H4 (cell line): ENCODE measurements around the gene ADAP2. TPM values are rescaled to one million over a fixed set of nuclear protein-coding genes. Genes with fewer than 3 reads are reported as not detected.
"Not testable (repeated sequence)": the region's sequence is repeated elsewhere in the genome, so short reads cannot be mapped to it uniquely, and the experiment has no call there.

ENCODE experiments used
- DNase-seq: peaks from one replicate; pipeline ENCODE4 v3.0.0-alpha.2; 2015; ENCODE audit warnings: low spot score
- total RNA-seq: library from RNA; depleted of rRNA; stranded (reverse); fragments of >200 nt; shearing (Covaris generic); gene quantifications from 2 replicates; pipeline ENCODE4 v1.2.3, GENCODE V29; 2014

The ADAP2 gene
- total RNA-seq, 1 experiment from 2014 or later, result 0.21 TPM

DNA sequence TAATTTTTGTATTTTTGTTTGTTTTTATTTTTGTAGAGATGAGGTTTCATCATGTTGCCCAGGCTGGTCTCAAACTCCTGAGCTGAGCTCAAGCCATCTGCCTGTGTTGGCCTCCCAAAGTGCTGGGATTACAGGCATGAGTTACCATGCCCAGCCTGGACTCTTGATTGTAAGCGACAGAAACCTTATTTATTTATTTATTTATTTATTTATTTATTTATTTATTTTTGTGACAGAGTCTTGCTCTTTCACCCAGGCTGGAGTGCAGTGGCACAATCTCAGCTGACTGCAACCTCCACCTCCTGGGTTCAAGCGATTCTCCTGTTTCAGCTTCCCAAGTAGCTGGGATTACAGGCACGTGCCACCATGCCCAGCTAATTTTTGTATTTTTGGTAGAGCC, 8.1 kb downstream of the ADAP2 start:
- DNase-seq, result not testable (repeated sequence)

DNA sequence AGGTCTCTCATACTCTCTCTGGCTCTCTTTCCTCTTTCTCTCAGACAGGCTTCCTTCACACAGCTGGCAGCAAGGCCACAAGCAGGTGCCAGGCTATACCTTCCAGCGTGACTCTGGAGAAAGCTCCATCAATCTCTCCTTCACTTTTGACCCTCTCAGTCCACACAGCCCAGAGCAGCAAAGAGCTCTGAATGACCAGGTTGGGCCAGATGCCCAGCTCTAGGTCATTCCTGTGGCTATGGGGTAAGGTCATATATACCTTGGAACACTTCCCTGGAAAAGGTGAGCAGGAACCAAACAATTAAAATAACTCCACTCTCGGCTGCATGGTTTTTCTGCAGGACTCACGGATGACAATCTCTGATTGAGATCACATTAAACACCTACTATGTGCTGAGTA, 8.8 kb downstream of the ADAP2 start:
- DNase-seq, result no peak

DNA sequence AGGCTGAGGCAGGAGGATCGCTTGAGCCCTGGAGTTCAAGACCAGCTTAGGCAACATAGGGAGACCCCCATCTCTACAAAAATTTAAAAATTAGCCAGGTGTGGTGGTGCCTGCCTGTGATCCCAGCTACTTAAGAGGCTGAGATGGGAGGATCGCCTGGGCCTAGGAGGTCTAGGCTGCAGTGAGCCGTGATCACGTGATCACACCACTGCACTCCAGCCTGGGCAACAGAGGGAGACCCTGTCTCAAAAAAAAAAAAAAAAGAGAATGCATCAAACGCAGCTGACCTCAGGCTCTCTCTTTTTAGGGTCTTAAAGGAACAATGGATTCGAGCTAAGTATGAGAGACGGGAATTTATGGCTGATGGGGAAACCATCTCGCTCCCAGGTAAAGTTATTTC, 9.8 kb downstream of the ADAP2 start:
- not testable (repeated sequence) for DNase-seq

DNA sequence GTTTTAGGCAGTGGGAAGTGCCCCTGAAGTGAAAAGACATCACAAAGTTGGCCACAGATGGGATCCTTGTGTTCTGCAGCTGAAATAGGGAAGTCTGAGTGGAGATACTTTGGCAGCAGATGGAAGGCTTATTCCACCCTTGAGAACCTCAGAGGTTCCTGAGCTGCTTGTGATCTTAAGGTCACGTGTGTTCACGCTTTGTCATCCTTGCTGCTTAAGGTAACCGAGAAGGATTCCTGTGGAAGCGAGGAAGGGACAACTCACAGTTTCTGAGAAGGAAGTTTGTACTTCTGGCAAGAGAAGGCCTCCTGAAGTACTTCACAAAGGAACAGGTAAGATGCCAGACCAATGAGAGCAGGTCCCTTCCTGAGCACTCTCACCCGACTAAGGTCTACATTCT, 12.2 kb downstream of the ADAP2 start:
- no peak for DNase-seq

DNA sequence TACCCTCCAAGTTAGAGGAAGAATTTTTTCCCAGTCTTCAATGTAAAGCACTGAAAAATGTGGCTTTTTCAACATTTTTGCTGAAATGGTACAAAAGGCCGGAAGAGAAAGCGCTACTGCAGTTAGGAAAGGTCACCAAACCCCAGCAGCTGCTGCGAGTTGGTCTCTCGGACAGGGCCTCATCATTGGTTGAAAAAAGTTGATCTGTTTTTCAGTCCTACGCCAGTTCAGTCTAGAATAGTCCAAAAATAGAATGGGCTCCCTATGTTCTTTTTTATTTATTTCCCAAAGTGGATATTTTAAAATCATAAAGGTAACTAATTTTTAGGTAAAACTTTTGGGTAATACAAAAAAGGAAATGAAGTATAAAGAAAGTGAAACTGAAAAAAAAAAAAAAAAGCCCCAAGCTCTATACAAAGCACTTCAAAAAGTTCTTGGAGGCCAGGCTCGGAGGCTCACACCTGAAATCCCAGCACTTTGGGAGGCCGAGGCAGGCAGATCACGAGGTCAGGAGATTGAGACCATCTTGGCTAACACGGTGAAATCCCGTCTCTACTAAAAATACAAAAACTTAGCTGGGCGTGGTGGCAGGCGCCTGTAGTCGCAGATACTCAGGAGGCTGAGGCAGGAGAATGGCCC, 17.4 kb downstream of the ADAP2 start:
- DNase-seq, result no peak

DNA sequence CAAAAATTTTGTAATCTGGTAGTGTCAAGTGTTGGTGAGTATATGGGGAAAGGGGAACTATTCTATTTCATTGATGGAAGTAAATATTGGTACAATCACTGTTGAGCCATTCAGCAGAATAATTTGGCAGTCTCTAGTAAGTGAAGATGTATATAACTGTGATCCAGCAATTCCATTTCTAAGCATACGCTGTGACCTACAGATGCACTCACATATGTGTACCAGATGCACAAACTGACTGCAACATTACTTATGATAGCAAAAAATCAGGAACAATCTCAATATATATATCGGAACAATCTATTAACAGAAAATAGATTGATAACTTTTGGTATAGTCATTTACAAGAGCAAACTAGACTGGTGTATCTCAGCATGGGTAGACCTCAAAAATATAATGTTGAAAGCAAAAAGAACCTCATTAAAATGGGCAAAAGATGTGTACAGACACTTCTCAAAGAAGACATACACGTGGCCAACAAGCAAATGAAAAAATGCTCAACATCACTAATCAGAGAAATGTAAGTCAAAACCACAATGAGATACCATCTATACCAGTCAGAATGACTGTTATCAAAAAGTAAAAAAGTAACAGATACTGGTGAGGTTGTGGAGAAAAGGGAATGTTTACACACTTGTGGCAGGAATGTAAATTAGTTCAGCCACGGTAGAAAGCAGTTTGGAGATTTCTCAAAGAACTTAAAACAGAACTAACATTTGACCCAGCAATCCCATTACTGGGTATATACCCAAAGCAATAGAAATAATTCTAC, 20.7 kb downstream of the ADAP2 start:
- no peak for DNase-seq

DNA sequence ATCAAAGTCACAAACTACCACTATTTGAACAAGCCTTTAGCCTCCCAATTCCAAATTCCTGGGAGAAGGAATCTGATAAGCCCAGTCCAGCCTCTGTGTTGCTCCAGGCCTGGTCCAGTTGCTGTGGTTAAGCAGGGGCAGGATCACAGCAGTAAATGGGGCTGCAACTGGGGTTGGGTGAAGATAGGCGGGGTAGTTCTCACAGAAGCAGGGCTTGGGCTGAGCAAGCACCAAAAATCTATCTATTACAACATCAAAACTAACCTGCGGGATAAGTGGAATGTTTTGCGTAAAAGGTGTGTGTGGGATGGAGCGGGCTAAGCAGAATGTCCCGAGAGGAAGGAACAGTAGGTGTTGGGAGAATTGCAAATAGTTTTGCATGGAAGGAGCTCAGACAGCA, 26.1 kb downstream of the ADAP2 start:
- DNase-seq, result no peak

DNA sequence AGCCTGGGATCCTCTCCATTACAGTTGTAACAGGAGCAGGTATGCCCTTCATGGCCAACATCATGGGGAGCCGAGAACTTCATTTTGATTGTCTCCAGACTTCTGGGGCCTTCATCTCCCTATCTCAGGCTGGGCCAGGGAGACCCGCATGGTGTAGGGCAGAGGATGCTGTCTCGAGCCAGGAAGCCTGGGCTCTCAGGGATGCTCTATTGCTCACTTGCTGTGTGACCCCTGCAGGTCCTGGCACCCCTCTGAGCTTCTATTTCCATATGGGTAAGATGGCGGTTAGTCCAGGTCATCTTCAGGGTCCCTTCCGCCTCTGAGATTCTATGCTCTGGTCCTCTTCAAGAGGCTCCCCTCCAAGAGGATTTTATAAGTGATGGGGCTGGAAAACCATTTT, 28.4 kb downstream of the ADAP2 start:
- DNase-seq, result no peak

DNA sequence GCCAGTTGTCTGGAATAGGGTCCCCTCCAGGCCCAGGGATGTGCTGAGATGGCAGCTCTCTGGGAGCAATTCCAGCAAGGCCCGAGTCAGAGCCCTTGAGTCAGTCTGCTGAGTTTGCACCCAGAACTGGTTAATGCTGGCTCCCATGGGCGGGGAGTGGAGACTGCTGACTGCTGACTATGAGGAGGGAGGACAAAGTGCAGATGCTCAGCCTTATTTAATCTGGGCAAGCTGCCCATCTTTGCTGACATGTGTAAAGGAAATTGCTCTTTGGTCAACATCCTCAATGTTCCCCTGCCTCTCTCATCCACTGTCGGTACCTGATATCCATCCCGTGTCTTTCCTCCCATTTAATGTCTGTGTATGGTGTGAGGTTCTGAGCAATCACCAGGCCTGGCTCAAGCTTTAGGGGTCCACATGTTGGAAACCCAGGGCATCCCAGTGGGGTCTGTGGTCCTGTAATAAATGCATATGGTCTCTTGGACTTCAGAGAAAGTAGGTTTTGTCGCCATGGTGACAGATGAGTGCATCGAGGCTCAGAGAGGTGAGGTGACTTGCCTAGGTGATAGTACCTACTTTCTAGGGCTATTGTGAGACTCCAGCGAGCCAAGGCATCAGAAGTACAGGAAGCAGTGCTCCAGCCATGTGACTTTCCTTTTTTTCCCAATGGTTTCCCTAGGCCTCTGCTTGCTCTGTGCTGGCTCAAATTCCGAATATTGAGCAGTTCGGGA, 29.1 kb downstream of the ADAP2 start:
- DNase-seq, result peak; percentile 36

DNA sequence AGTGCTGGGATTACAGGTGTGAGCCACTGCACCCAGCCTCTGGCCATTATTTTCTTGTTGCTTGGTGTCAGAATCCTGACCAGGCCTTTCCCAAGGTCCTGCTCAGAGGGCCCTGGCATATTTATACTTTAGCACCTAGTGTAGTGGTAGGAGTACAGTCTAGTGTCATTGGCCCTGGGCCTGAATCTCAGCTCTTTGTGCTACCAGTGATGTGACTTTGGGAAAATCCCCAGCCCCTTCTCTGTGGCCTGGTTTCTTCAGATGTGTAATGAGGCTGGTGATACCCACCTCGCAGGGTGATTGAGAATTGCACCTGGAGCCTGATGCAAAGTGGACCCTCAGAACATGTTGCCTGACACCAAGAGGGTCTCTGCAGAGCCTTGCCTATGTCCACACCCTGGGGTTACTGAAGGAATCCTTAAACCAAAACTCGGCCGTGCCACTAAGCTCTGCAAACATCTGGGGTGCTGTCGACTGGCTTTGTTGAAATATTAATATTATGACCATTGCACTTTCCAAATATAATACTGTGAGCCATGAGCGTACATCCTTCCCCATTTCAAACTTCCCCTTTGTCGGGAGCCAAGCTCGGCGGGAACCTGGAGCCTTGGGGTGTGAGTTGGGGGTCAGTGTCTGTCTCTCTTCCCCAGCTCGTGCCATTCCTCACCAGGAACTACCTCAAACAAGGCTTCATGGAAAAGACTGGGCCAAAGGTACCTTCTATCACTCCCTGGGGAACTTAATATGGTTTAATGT, 31.1 kb downstream of the ADAP2 start:
- DNase-seq, result no peak

DNA sequence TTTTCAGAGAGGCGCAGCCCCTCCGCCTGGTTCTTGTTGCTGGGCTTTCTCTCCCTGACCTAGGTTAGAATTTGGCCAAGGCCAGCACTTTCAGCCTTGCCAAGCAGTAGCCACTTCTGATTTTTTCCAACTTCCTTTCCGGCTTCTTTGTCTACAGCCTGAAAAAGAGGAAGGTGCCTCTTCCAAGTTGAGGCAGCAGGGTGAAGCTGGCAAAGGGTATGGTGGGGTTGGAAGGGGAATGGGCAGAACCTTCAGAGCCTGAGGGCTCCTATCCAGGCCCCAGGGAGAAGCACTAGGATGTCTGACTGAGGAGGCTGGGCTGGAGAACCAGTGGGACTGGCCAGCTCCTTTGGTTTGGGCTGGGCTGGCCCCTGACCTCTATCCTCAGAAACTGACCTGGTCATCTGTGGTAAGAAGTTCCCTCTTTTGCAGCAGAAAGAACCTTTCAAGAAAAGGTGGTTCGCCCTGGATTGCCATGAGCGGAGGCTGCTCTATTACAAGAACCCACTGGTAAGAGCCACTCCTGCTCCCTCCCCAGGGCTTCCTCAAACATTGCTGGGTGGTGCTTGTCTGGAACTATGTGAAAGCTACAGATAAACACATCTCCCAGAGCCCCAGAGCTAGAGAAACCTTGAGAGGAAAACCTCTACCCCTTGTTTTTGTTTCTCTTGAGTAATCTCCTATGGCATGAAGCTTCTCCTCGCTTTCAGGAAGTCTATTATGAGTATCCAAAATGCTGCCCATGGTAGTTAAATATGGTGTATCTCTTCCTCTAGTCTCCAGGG, 32.5 kb downstream of the ADAP2 start:
- no peak for DNase-seq

DNA sequence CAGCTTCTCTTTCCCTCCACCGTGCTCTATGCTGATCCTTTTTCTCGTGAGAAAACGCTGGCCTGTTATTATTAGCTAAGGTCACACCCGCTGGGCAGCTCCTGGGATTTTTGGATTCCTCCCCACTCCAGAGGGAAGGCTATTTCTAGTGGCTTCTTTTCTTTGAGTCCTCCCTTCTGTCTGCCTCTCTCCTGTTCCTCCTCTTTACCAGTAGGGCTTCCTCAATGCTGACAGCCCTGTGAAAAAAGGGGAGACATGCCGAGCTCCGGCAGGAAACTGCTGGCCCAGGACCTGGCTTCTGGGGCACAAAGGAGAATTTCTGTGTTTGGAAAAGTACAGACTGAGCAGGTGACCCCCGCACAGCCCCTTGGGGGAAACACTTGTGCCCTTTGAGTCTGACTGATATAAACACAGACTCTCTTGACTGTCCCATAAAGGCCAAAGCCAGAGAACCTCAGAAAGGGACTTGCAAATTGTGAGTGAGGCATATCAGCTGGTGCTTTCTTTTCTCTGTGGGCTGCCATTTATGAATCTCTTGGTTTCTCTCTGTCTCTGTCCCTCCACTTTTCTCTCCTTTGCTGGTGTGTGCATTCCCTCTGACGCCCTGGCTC, 35.1 kb downstream of the ADAP2 start:
- no peak for DNase-seq

DNA sequence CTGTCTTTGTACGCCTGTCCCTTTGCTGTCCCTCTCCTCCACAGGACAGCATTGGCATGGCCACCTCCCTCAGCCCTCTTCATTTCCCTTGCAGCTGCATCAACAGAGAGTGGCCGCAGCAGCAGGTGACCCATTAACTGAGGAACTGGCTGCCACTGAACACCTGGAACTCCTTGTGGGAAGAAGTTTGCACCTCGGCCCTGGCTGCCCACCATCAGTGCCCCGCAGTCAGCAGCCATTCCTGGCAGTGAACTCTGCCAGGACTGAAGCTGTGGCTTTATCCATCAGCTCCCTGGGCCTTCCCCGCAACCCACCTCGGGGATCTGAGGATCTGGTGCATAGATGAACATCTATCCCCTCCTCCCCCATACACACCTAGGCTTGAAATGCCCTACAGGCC, 36.0 kb downstream of the ADAP2 start:
- DNase-seq, result no peak

DNA sequence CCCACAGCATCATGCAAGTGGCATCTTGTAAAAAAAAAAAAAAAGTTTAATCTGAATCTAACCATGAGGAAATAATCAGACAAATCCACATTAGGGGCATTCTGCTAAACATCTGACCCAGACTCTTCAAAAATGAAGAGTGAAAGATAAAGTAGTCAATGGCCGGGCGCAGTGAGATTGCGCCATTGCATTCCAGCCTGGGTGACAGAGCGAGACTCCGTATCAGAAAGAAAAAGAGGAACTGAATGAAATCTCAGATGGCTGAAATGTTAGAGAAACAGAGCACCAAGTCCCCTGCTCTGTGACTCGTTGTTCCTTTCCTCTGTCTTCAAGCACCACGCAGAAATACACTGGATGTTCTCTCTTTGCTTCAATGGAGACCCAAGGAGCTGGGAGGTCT, 36.4 kb downstream of the ADAP2 start:
- no peak for DNase-seq

DNA sequence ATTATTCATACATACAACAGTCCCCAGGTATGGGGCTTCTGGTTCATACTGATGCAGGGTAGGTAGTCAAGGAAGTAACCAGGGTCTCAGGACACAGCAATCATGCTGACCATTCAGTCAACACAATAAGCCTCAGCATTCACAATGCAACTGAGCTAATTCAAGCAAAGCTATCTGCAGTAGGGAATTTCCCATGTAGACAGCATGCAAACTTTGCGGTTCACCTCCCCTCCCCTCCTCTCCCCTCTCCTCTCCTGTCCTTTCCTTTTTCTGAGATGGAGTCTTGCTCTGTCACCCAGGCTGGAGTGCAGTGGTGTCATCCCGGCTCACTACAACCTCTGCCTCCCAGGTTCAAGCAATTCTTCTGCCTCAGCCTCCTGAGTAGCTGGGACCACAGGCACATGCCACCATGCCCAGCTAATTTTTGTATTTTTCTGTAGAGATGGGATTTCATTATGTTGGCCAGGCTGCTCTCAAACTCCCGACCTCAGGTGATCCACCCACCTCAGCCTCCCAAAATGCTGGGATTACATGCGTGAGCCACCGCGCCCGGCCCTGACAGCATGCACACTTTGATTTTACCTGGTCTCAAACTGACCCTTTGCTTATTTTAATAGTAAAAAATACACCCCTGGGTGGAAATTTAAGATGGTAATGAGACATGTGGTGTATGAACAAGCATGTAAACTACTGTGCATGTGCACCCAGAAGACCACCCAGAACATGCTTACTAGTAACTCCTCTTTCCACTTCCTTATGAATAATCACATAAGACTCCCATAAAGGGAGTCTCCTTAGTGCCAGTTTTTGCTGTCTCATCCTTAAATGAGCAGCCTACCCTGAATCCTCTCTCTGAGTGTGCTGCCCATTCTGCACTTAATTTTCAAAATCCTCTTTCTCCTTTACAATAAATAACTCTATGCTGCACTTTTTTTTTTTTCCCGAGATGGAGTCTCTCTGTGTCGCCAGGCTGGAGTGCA, 39.8 kb downstream of the ADAP2 start:
- no peak for DNase-seq

DNA sequence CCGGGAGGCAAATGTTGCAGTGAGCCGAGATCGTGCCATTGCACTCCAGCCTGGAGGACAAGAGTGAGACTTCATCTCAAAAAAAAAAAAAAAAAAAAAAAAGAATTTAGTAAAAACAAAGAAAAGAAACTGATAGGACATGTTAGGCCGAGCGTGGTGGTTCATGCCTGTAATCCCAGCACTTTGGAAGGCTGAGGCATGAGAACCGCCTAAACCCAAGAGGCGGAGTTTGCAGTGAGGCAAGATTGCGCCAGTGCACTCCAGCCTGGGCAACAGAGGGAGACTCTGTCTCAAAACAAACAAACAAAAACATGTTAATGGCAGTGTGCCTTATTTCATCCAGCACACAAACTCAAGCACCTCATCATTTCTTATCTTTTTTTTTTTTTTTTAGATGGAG, 42.6 kb downstream of the ADAP2 start:
- not testable (repeated sequence) for DNase-seq

DNA sequence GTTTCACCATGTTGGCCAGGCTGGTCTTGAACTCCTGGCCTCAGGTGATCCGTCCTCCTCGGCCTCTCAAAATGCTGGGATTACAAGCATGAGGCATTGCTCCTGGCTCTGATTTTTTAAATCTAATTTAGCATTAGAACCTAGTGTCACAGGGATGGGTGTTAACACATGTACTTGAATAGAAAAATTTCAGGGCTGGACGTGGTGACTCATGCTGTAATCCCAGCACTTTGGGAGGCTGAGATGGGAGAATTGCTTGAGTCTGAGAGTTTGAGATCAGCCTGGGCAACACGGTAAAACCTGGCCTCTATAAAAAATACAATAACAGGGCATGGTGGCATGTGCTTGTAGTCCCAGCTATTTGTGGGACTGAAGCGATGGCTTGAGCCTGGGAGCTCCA, 43.1 kb downstream of the ADAP2 start:
- no peak for DNase-seq

DNA sequence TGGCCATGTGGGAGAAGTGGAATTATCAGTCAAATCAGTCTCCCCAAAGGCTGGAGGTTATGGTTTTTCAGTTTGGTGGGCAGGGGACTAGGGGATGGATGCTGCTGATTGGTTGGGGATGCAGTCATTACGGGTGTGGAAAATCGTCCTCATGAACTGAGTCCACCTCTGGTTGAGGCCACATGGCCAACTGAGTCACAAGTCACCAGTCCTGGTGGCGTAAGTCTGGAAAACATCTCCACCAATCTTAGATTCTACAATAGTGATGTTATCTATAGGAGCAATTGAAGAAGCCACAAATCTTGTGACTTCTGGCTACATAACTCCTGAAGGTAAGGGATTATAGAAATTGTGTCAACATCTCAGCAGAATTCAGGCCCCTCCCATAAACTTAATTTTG, 43.9 kb downstream of the ADAP2 start:
- DNase-seq, result no peak

DNA sequence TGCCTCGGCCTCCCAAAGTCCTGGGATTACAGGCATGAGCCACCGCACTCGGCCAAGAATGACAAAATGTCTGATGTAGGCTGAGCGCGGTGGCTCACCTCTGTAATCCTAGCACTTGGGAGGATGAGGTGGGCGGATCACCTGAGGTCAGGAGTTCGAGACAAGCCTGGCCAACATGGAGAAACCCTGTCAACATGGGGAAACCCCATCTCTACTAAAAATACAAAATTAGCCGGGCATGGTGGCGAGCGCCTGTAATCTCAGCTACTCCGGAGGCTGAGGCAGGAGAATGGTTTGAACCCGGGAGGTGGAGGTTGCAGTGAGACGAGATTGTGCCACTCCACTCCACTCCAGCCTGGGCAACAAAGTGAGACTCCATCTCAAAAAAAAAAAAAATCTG, 46.2 kb downstream of the ADAP2 start:
- not testable (repeated sequence) for DNase-seq
